Activated CD8-positive, alpha-beta memory T cell treated with anti-CD3 and anti-CD28 coated beads, Interleukin-2, amount 50 U/mL, for 24 hours (primary cell): ENCODE data around the gene MLST8.
"Not testable (repeated sequence)": the region's sequence is repeated elsewhere in the genome, so short reads cannot be mapped to it uniquely, and the experiment has no call there.

ENCODE experiments used
- DNase-seq: peaks from one replicate; pipeline ENCODE4 v3.0.0-alpha.2; 2020; ENCODE audit errors: extremely low read depth

The MLST8 gene

DNA sequence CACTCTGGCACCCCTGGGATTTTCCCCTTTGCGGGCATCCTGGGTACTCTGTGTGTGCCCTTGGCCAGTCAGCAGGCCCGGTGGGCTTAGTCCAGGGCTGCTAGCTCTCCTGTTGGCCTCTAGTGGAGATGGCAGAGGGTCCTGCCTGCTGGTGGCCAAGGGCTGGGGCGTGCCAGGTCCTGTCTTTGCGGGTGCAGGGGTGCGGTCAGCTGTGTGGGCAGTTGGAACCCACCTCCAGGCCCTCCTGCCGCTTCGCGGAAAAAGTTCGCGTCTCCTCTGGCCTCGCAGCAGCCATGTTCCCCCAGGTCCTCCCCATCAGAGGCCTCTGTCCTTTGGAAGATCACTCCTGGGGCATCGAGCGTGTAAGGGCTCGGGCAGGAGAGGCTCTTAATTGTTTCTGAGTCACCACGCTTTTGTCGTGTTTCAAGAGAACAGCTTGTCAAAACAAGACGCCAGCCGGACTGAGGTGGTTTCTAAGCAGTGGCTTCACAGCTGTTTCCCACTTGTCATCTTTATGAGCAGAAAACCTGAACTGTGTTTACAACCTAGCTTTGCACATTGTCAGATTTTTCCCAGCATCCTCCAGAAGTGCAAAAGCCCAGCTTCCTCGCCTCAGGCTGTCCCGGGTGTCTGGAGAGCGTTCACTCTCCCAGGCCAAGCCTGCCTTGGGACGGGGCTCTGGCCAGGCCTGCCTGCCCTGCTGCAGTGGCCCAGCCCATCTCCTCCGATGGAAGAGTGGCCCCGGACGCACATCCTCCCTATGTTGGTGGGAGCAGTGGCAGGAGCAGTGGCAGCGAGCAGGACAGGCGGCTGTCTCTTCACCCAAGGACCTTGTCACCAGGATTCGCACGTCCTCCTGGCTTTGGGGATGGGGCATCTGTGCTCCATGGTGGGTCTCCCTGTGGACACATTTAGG, 26.0 kb downstream of the MLST8 start:
- DNase-seq: no peak

DNA sequence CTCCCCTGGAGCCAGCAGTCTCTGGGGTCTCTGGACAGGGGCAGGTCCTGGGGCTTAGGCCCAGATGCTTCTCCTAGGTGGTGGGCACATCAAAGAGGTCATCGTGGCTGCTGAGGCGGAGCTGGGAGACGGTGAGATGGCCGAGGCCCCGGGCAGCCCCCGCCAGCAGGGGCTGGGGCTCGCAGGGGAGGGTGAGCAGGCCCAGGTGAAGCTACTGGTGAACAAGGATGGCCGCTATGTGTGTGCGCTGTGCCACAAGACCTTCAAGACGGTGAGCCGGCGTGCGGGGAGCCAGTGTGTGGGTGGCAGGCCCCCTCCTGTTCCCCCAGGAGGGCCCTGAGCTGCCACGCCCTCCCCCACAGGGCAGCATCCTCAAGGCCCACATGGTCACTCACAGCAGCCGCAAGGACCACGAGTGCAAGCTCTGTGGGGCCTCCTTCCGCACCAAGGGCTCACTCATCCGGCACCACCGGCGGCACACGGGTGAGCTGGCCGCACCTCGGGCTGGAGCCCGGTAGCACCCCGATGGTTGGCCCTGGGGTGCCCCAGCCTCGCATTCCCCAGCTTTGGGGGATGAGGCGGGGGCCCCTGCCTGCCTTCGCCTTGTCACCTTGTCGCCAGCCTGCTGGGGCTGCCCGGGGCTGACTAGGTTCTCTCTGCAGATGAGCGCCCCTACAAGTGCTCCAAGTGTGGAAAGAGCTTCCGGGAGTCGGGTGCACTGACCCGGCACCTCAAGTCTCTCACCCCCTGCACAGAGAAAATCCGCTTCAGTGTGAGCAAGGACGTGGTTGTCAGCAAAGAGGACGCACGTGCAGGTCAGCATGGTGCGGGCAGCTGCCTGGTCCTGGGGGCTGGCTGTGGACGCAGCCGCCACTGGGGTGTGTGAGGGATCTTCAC, 27.1 kb downstream of the MLST8 start:
- DNase-seq: no peak

DNA sequence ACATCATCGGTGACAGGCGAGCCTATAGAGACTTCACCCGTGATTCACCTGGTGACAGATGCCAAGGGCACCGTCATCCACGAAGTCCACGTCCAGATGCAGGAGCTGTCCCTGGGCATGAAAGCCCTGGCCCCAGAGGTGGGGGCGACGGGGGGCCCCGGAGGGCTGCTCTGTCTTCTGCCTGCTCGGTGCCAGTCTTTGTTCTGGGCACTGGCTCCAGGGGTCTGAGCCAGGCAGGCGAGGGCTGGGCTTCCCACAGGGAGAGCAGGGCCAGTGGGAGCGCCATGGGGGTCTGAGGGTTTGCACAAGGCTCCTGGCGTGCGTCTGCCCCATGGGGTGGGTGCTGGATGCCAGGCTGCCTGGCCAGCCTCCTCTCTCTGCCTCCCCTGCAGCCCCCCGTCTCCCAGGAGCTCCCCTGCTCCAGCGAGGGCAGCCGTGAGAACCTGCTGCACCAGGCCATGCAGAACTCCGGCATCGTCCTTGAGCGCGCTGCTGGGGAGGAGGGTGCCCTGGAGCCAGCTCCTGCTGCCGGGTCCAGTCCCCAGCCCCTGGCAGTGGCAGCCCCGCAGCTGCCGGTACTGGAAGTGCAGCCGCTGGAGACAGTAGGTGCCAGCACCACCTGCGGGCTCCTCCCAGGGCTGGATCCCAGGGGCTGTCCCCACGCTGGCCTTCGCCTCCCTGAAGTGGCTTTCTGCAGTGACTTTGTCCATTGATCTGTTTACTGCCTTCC, 28.0 kb downstream of the MLST8 start:
- DNase-seq: no peak

DNA sequence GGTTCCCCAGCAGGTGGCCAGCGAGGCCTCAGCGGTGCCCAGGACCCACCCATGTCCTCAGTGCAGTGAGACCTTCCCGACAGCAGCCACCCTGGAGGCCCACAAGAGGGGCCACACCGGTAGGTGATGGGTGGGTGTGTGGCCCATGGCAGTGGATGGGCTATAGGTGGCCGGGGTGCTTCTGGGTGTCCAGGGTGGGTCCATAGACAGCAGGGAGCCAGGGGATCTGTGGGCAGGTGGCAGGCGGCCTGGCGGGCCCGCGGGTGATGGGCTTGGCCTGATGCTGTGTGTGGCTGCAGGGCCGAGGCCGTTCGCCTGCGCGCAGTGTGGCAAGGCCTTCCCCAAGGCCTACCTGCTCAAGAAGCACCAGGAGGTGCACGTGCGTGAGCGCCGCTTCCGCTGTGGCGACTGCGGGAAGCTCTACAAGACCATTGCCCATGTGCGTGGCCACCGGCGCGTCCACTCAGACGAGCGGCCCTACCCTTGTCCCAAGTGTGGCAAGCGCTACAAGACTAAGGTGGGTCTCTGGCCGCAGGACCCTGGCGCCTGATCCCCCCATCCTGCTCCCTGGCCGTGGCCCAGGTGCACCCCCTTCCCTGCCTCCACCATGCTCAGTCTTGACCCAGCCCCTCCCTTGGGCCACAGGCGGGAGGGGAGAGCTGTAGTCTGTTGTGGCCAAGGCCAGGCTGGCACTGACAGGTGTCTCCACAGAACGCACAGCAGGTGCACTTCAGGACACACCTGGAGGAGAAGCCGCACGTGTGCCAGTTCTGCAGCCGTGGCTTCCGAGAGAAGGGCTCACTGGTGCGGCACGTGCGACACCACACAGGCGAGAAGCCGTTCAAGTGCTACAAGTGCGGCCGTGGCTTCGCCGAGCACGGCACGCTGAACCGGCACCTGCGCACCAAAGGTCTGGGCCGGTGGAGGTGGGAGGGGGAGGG, 28.9 kb downstream of the MLST8 start:
- no peak for DNase-seq

DNA sequence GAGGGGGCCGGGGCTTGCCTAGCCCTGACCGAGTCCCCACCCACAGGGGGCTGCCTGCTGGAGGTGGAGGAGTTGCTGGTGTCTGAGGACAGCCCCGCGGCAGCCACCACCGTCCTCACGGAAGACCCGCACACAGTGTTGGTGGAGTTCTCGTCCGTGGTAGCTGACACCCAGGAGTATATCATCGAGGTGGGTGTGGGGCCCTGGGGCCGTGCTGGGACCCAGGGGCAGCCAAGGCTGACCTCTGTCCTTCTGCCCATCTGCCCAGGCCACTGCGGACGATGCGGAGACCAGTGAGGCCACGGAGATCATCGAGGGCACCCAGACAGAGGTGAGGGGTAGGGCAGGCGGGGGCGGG, 29.5 kb downstream of the MLST8 start:
- no peak for DNase-seq

DNA sequence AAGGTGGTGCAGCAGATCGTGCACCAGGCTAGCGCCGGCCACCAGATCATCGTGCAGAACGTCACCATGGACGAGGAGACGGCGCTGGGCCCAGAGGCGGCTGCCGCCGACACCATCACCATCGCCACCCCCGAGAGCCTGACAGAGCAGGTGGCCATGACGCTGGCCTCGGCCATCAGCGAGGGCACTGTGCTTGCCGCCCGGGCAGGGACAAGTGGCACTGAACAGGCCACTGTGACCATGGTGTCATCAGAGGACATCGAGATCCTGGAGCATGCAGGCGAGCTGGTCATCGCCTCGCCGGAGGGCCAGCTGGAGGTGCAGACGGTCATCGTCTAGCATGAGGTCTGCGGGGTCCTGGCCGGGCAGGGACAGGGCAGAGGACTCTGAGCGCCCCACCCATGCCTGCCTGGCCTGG, 30.0 kb downstream of the MLST8 start:
- no peak for DNase-seq

DNA sequence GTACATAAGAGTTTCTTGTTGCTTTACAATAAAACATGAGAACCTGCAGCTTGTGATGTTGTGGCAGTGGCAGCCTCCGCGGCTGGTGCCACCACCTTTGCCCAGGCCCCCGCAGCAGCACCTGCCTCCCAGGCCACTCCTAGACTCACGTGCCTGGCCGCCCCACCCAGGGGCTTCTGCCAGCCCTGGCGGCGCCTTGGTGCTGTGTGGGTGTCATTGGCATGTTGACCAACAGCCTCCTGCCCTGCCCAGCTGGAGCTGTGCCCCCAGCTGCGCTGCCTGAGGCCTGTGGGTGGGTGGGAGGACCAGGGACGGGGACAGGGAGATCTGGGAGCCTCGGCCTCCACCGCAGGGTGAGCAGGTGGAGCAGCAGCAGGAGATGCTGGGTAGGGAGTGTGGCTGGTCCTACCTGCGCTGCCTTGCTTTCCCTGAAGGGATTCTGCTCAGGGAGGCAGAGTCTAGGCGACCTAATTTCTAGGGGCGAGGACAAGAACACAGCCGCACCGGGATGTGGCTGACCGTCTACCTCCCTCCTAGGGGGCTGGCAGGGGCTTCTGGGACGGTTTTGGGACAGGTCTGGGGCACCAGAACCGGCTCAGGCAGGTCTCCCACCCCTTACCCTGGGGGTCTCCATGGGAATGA, 30.6 kb downstream of the MLST8 start:
- no peak for DNase-seq

DNA sequence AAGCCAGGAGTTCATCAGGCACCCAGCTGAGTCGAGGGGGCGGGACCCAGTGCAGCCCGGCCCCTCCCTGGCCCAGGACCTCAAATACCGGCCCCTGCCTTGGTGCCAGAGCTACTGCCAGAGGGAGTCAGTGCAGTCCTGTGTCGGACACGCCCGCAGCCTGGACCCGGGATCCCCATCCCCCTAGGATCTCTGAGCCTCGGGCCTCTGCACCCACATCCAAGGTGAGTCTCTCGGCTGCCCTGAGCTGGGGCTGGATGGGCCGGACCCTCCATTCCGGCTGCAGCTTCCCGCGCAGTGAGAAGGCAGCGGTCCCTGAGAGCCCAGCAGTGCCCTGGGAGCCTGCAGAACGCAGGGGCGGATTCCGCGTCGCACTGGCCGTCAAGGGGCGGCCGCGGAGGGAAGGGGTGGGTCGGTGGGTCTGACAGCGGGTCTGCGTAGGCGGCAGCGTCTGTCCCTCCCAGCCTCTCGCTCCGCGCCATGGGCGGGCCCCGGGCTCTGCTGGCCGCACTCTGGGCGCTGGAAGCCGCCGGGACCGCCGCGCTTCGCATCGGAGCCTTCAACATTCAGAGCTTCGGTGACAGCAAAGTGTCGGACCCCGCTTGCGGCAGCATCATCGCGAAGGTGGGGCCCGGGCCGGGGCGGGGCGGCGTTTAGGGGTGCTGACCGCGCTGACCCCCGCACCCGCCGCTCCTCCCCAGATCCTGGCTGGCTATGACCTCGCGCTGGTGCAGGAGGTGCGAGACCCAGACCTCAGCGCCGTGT, 31.3 kb downstream of the MLST8 start, which contains the start of gene DNASE1L2:
DNASE1L2 (plus strand) TSS at position 108 of the 765 bp plus-strand sequence; CDS start at position 481, 373 bp downstream.
- no peak for DNase-seq

DNA sequence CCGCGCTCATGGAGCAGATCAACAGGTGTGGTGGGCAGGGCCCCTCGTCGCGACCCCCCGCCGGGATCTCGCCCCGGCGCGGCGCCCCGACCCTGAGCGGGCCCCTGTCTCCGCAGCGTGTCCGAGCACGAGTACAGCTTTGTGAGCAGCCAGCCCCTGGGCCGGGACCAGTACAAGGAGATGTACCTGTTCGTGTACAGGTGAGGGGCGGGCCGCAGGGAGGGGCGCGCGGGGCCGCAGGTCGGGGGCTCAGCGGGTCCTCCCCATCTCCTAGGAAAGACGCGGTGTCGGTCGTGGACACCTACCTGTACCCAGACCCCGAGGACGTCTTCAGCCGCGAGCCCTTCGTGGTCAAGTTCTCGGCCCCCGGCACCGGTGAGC, 31.8 kb downstream of the MLST8 start:
- no peak for DNase-seq

DNA sequence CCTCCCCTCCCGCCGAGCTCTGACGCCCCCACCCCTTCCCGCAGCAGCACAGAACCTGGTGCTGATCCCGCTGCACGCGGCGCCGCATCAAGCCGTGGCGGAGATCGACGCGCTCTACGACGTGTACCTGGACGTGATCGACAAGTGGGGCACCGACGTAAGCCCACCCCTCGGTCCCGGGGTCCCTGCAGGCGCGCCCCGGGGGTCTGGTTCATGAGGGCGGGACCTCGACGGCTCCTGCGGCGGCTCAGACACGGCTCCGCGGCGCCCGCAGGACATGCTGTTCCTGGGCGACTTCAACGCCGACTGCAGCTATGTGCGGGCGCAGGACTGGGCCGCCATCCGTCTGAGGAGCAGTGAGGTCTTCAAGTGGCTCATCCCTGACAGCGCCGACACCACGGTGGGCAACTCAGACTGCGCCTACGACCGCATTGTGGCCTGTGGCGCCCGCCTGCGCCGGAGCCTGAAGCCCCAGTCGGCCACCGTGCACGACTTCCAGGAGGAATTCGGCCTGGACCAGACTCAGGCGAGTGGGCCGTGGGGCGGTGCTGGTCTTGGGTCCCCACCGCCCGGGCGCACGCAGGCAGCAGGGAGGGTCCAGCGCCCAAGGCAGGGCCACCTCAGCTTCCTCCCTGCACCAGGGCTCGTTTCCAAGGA, 32.4 kb downstream of the MLST8 start:
- no peak for DNase-seq

DNA sequence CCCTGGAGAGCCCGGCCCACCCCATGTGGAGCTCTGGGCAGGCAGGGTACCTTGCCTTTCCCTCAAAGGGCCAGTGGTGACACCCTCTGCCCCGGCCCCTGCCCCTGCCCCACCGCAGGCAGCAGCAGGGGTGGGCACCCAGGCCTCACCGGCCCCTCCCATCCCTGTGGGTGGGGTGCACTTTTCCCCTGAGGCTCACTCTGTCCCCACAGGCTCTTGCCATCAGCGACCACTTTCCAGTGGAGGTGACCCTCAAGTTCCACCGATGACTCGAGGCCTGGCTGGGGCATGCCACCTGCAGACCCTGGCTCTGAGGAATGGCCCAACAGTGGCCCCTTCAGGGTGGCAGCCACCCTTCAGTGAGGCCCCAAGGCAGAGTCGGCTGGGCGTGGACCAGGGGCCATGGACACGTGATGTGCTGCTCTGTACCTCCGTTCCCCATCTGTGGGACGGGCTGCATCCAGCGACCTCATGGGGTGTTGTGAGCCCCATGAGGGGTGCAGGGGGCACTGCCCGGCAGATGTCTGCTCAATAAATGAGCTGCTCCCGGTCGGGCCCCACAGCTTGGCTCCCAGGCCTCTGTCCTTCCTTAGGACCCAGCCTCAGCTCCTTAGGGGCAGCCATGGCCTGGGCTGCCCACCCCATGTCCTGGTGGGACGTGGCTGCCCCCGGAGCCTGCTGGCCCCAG, 33.0 kb downstream of the MLST8 start:
- DNase-seq: no peak

DNA sequence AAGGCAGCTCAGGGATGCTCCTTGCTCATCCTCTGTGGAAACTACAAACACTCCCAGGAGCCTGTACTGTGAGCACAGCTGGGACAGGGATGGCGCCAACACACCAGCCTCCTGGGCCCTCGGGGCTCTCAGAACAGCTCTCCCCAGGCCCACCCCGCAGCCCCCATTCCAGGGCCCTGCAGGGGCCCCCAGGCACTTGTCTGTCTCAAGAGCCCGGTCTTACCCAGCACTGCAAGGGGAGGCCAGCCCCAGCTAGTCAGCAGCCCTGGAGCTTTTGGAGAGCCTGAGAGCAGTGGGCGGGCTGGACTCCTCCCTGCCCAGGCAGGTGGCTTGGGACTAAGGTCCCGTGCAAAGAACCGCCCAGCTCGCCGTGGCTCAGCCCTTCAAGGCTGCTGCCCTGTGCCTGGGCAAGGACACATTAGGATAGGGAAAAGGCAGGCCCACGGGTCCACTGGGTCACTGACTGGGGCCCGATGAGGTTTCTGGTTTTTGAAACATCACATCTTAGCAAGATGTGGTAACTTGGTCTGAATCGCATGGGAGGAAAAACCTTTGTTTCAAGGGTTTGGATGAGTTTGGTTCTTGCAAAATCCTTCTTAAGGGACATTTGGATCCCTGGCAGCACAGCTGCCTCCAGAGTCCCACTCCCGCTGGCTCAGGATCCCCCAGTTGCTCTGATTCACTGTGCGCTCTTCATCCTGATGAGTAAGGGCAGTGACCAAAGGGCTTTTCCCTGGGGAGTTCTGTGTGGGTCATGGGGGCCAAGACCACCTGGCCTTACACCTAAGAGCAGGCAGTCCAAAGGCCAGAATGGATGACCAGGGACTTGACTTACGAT, 33.8 kb downstream of the MLST8 start:
- no peak for DNase-seq

DNA sequence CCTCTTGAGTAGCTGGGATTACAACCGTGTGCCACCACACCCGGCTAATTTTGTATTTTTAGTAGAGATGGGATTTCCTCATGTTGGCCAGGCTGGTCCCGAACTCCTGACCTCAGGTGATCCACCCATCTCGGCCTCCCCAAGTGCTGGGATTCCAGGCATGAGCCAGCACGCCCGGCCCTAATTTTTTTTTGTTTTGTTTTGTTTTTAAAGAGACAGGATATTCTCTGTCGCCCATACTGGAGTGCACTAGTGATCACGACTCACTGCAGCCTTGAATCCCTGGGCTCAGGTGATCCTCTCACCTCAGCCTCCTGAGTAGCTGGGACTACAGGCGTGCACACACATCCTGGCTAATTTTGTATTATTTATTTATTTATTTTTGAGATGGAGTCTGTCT, 35.1 kb downstream of the MLST8 start:
- not testable (repeated sequence) for DNase-seq

DNA sequence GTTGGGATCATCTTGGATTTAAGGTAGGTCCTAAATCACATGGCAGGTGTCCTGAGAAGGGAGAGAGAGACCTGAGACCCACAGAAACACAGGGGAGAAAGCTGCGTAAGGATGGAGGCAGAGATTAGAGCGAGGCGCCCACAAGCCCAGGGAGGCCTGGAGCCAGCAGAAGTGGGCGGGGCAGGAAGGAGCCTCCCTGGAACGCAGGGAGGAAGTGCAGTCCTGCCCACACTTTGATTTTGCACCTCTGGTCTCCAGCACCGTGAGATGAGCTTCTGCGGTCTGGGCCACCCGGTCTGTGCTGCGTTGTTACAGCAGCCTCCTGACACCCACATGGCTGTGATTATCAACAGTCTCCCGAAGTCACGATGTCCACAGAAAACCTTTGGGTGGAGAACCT, 37.3 kb downstream of the MLST8 start:
- DNase-seq: no peak

DNA sequence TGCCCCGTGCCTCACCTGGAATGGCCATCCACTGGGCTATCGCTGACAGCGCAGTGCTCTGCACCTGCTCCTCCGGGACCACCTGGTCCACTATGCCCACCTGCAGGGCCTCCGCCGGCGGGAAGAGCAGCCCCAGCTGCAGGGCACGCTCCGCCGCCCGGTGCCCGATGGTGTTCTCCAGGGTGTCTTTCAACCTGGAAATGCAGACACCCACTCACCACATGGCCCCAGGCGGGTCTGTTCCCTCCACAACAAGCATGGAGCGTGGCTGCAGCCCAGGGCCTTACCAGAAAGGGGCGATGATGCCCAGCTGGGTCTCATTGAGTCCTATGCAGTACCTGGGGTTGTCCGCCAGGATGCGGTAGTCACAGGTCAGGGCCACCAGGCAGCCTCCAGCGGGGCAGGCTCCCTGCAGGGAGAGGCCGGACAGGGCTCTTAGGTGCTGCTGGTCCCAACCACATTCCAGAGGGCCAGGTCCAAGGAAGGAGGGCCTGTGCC, 37.8 kb downstream of the MLST8 start:
- no peak for DNase-seq

DNA sequence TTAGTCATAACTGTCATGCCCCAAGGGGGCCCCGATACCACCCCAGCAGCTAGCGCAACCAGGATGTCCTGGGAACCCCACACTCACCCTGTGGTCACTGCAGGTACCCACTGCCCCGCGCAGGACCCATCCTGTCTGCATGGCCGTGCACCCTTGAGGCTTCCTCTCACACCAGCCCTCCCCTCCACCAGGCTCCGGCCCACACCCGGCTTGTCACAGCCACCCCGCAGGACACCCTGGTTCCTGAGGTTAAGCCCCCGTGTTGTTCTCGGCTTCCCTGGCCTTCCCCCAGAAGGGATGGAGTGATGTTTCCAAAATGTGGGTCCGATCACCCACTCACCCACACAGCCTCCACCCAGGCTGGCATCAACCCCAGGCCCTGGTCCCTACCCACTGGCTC, 38.5 kb downstream of the MLST8 start:
- DNase-seq: no peak

DNA sequence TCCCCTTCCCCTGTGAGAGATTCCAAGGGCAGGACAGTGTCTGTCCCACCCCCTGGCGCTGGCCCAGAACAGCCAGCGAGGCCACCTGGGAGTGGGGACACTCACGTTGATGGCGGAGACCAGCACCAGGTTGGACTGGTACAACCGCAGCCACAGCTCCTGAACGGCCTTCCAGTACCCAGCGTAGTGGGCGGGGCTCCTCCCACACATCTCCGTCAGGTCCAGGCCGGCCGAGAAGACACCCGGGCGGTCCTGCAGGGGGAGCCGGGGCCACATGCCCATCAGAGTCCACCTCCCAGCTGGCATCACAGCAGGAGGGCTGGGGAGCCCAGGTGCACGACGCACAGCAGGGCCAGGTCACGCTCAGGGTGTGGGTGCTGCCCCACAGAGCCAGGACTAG, 39.0 kb downstream of the MLST8 start:
- no peak for DNase-seq
